Neuronal stem cell (in vitro differentiated cells): ENCODE measurements around the gene NUP62.

Experiments used
- DNase-seq: peaks from one replicate; pipeline ENCODE4 v3.0.0-alpha.2; 2013; ENCODE audit warnings: low spot score
- H2AFZ ChIP-seq: one replicate; pipeline ENCODE4 v1.6.1; 2013; ENCODE audit warnings: mild to moderate bottlenecking, low read length, inconsistent platforms
- H2AK5ac ChIP-seq: 2 replicates; pipeline ENCODE4 v1.6.1; 2013; ENCODE audit warnings: low read depth, mild to moderate bottlenecking, inconsistent platforms, low read length, moderate library complexity, mixed read lengths
- H2BK120ac ChIP-seq: 2 replicates; pipeline ENCODE4 v1.6.1; 2013; ENCODE audit warnings: low read depth, mild to moderate bottlenecking, inconsistent platforms, low read length, moderate library complexity, mixed read lengths
- H2BK12ac ChIP-seq: one replicate; pipeline ENCODE4 v1.6.1; 2013; ENCODE audit warnings: low read length, inconsistent platforms
- H2BK15ac ChIP-seq: 2 replicates; pipeline ENCODE4 v1.6.1; 2013; ENCODE audit warnings: mild to moderate bottlenecking, low read length, inconsistent platforms, mixed read lengths
- H2BK5ac ChIP-seq: one replicate; pipeline ENCODE4 v1.6.1; 2013; ENCODE audit warnings: inconsistent platforms, mild to moderate bottlenecking, low read length, moderate library complexity
- H3K14ac ChIP-seq: one replicate; pipeline ENCODE4 v1.6.1; 2013; ENCODE audit warnings: low read length, inconsistent platforms
- H3K18ac ChIP-seq: 2 replicates; pipeline ENCODE4 v1.6.1; 2013; ENCODE audit warnings: low read length, inconsistent platforms
- H3K23ac ChIP-seq: 2 replicates; pipeline ENCODE4 v1.6.1; 2013; ENCODE audit warnings: low read depth, mild to moderate bottlenecking, mixed read lengths, low read length, inconsistent platforms; ENCODE audit not compliant: poor library complexity
- H3K27ac ChIP-seq: replicated peaks from 3 replicates; pipeline ENCODE4 v1.5.1; 2013; ENCODE audit warnings: low read length, inconsistent platforms
- H3K27me3 ChIP-seq, 3 experiments: 2 replicates each; pipeline ENCODE4 v1.6.1; 2013; ENCODE audit warnings: low read length in 3 of 3, mild to moderate bottlenecking in 2 of 3, inconsistent platforms in 1 of 3, low read depth in 1 of 3, mixed read lengths in 1 of 3, moderate library complexity in 1 of 3; ENCODE audit not compliant: control insufficient read depth in 3 of 3, insufficient read depth in 3 of 3
- H3K36me3 ChIP-seq, 2 donors: replicated peaks in 1 of 2; 2 replicates each; pipeline ENCODE4 v1.6.1; 2013; ENCODE audit warnings: low read length in 2 of 2; ENCODE audit not compliant: control insufficient read depth in 2 of 2, insufficient read depth in 2 of 2
- H3K4ac ChIP-seq: 2 replicates; pipeline ENCODE4 v1.6.1; 2013; ENCODE audit warnings: inconsistent platforms, mild to moderate bottlenecking, low read length, moderate library complexity
- H3K4me1 ChIP-seq, 2 donors: 1 replicate in 1 of 2; 2 replicates in 1 of 2; pipeline ENCODE4 v1.6.1; 2013; ENCODE audit warnings: low read length in 2 of 2, low read depth in 1 of 2; ENCODE audit not compliant: control insufficient read depth in 2 of 2, insufficient read depth in 1 of 2
- H3K4me2 ChIP-seq: one replicate; pipeline ENCODE4 v1.6.1; 2013; ENCODE audit warnings: mild to moderate bottlenecking, low read length, inconsistent platforms; ENCODE audit not compliant: insufficient read depth, poor library complexity, severe bottlenecking
- H3K4me3 ChIP-seq, 2 donors: 2 replicates each; pipeline ENCODE4 v1.5.1; 2013; ENCODE audit warnings: low read length in 2 of 2, mild to moderate bottlenecking in 2 of 2, inconsistent platforms in 1 of 2, moderate library complexity in 1 of 2
- H3K79me1 ChIP-seq: one replicate; pipeline ENCODE4 v1.6.1; 2013; ENCODE audit warnings: low read depth, mild to moderate bottlenecking, inconsistent platforms, low read length, moderate library complexity
- H3K9ac ChIP-seq: one replicate; pipeline ENCODE4 v1.6.1; 2013; ENCODE audit warnings: mild to moderate bottlenecking, low read depth, low read length, inconsistent platforms; ENCODE audit not compliant: poor library complexity
- H3K9me3 ChIP-seq, 2 donors: replicated peaks in 1 of 2; 2 replicates each; pipeline versions ENCODE3 to v1.6.1; 2013; ENCODE audit warnings: low read length in 2 of 2, mild to moderate bottlenecking in 2 of 2, inconsistent platforms in 1 of 2, low read depth in 1 of 2, mixed read lengths in 1 of 2, moderate library complexity in 1 of 2; ENCODE audit not compliant: control insufficient read depth in 2 of 2, insufficient read depth in 1 of 2
- H4K8ac ChIP-seq: one replicate; pipeline ENCODE4 v1.6.1; 2013; ENCODE audit warnings: low read depth, mild to moderate bottlenecking, inconsistent platforms, low read length, moderate library complexity
- H4K91ac ChIP-seq: one replicate; pipeline ENCODE4 v1.6.1; 2013; ENCODE audit warnings: low read length, low read depth, mild to moderate bottlenecking, inconsistent platforms; ENCODE audit not compliant: poor library complexity
- WGBS, 2 donors: extraction: QIAGEN DNeasy Blood & Tissue Kit; methylation state at CpG; one replicate each; pipeline ENCODE4 v1.1.7; 2013; ENCODE audit warnings: missing lambda C conversion rate in 2 of 2, mixed read lengths in 1 of 2; ENCODE audit not compliant: insufficient read length in 2 of 2, insufficient replicate concordance in 1 of 2; ENCODE audit errors: extremely low coverage in 2 of 2; 5-methylcytosine and 5-hydroxymethylcytosine counted together

Gene NUP62

DNA sequence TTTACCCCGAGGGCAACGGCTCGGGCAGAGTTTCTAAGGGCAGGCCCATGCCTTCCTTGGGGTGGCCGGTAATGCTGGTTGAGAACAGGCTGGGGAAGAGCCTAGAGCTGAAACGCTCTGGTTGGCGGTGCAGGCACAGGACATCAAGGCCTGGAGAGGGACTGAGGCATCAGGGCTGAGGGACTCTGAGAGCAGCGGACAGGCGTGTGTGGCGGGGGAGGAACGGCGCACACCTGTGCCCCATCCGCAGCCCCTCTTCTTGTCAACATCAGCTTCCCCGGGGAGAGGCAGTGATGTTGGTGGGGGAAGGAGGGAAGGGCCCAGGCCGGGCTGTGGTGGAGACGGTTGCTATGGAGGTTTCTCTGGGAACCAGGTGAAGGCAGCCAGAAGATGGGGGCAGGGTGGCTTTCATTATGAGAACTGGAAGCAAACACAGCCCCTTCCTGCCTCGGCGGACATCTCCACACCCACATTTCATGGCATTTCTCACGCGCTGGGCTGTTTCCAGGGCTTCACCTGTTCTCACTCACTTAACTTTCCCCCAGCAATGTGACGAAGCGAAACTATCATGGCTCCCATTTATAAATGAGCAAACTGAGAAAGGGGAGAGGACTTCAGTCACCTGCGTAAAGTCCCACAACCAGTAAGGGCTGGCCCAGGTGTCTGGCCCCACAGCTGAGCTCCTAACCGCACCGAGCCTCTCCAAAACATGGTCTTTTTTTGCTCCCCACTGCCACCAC lies 8.5 kb downstream of the NUP62 start:
- Histone ChIP-seq H3K18ac (no peak overlapping the region), H2AFZ (no peak overlapping the region), H2BK15ac (no peak overlapping the region), H3K4me2 (no peak overlapping the region), H3K14ac (no peak overlapping the region), H2BK120ac (no peak overlapping the region), H3K9me3 (peaks cover 2 to 3% of the 10 kb centered on the region in 2 donors), H3K9ac (peak overlapping the region; percentile 50), H3K79me1 (peaks cover 35% of the 10 kb centered on the region), H2BK5ac (no peak overlapping the region), H3K27ac (no peak overlapping the region), H3K23ac (peak overlapping the region; percentile 11), H4K91ac (no peak overlapping the region), H3K4ac (no peak overlapping the region), H4K8ac (no peak overlapping the region), H3K27me3 (no peaks in the 10 kb centered on the region), H3K4me3 (no peak overlapping the region), H2AK5ac (no peak overlapping the region), H3K36me3 (peaks cover 38 to 93% of the 10 kb centered on the region in 2 donors), H3K4me1 (peaks cover 0 to 12% of the 10 kb centered on the region in 2 donors), H2BK12ac (no peak overlapping the region)
- WGBS, 2 donors = no CpG with 5 or more reads among the region's 24 CpGs
- DNase-seq = no peak

DNA sequence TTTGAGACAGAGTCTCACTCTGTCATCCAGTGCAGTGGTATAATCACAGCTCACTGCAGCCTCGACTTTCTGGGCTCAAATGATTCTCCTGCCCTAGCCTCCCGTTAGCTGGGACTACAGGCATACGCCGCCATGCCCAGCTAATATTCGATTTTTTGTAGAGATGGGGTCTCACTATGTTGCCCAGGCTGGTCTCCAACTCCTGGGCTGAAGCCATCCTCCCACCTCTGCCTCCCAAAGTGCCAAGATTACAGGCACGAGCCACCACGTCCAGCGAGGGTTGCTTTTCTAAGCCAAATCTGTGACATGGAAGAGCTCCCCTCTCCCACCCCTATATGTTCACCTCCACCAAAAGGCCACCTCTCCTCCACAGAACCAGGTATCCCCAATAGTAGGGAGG lies 11.2 kb downstream of the NUP62 start:
- H3K36me3 ChIP-seq = peaks cover 43 to 91% of the 10 kb centered on the region in 2 donors
- H2AFZ ChIP-seq = no peak overlapping the region

GRCh38 chr19:49916839-49917733 lies 12.2 kb downstream of the NUP62 start:
- H2AK5ac ChIP-seq = no peak overlapping the region
- H3K36me3 ChIP-seq = peaks cover 45 to 90% of the 10 kb centered on the region in 2 donors
- H3K4me3 ChIP-seq = no peak overlapping the region
- no peak overlapping the region for H2BK12ac ChIP-seq
- H2AFZ ChIP-seq = no peak overlapping the region
- no peak overlapping the region for H3K27ac ChIP-seq
- H3K23ac ChIP-seq = no peak overlapping the region
- no peak overlapping the region for H4K8ac ChIP-seq
- H3K9me3 ChIP-seq = peaks cover 5 to 7% of the 10 kb centered on the region in 2 donors
- no peak overlapping the region for H2BK15ac ChIP-seq
- H3K79me1 ChIP-seq = peaks cover 27% of the 10 kb centered on the region
- H3K18ac ChIP-seq = no peak overlapping the region
- peaks cover 0 to 10% of the 10 kb centered on the region in 2 donors for H3K4me1 ChIP-seq
- H3K27me3 ChIP-seq = no peaks in the 10 kb centered on the region
- no peak overlapping the region for H2BK120ac ChIP-seq
- no peak overlapping the region for H4K91ac ChIP-seq
- H3K14ac ChIP-seq = no peak overlapping the region
- WGBS, 2 donors = no CpG with 5 or more reads among the region's 21 CpGs
- H2BK5ac ChIP-seq = no peak overlapping the region
- H3K4me2 ChIP-seq = no peak overlapping the region
- no peak overlapping the region for H3K9ac ChIP-seq
- no peak for DNase-seq
- no peak overlapping the region for H3K4ac ChIP-seq

More for the DNA sequence above, 11.2 kb downstream of the NUP62 start:
- peaks cover 5 to 7% of the 10 kb centered on the region in 2 donors for H3K9me3 ChIP-seq
- peaks cover 0 to 12% of the 10 kb centered on the region in 2 donors for H3K4me1 ChIP-seq
- no peak overlapping the region for H3K14ac ChIP-seq
- no peak overlapping the region for H2BK120ac ChIP-seq
- H2BK12ac ChIP-seq = no peak overlapping the region
- no peak overlapping the region for H2BK5ac ChIP-seq
- H4K8ac ChIP-seq = no peak overlapping the region
- H2AK5ac ChIP-seq = no peak overlapping the region
- no peaks in the 10 kb centered on the region for H3K27me3 ChIP-seq
- H4K91ac ChIP-seq = no peak overlapping the region
- WGBS, 2 donors = no CpG with 5 or more reads among the region's 8 CpGs
- H3K79me1 ChIP-seq = peaks cover 30% of the 10 kb centered on the region
- DNase-seq = no peak
- no peak overlapping the region for H2BK15ac ChIP-seq
- no peak overlapping the region for H3K4me3 ChIP-seq
- H3K4me2 ChIP-seq = no peak overlapping the region
- no peak overlapping the region for H3K23ac ChIP-seq
- no peak overlapping the region for H3K18ac ChIP-seq
- H3K27ac ChIP-seq = no peak overlapping the region
- H3K4ac ChIP-seq = no peak overlapping the region
- no peak overlapping the region for H3K9ac ChIP-seq

- H3K4ac ChIP-seq = no peak overlapping the region
- peaks cover 20% of the 10 kb centered on the region for H3K79me1 ChIP-seq
Observed at GRCh38 chr19:49915271-49915670, 14.0 kb downstream of the NUP62 start.

More at GRCh38 chr19:49915271-49915670, 14.0 kb downstream of the NUP62 start:
- Histone ChIP-seq H2BK5ac (no peak overlapping the region), H4K8ac (no peak overlapping the region), H2AFZ (no peak overlapping the region), H2AK5ac (no peak overlapping the region), H3K14ac (no peak overlapping the region), H3K36me3 (peaks cover 41 to 88% of the 10 kb centered on the region in 2 donors), H3K9ac (no peak overlapping the region), H3K9me3 (peaks cover 5 to 7% of the 10 kb centered on the region in 2 donors), H3K23ac (no peak overlapping the region), H3K4me3 (no peak overlapping the region), H4K91ac (no peak overlapping the region), H3K4me1 (peaks cover 0 to 3% of the 10 kb centered on the region in 2 donors), H2BK120ac (no peak overlapping the region), H2BK15ac (no peak overlapping the region), H3K27ac (no peak overlapping the region), H3K27me3 (no peaks in the 10 kb centered on the region), H3K4me2 (no peak overlapping the region), H2BK12ac (no peak overlapping the region), H3K18ac (no peak overlapping the region)
- WGBS, 2 donors = no CpG with 5 or more reads among the region's 6 CpGs
- no peak for DNase-seq
